Esophagus muscularis mucosa (tissue), 4 donors: Measurements from ENCODE around the gene TMEM94. TPM values are rescaled to one million over a fixed set of nuclear protein-coding genes. Genes with fewer than 3 reads are reported as not detected.
A peak's percentile ranks its signal among the peaks of the same experiment; 100 is the strongest.
"Not testable (repeated sequence)": the region's sequence is repeated elsewhere in the genome, so short reads cannot be mapped to it uniquely, and the experiment has no call there.

Experiments used
- DNase-seq: peaks from one replicate; pipeline ENCODE4 v3.0.0-alpha.2; 2017; ENCODE audit errors: extremely low spot score
- H3K27ac ChIP-seq, 4 donors: fragments of 200-600 bp; sonication (generic); replicated peaks in 1 of 4; 1 replicate in 3 of 4; 2 replicates in 1 of 4; pipeline ENCODE4 v1.5.1; 2016 to 2019; ENCODE audit warnings: mild to moderate bottlenecking in 1 of 4
- H3K27me3 ChIP-seq, 4 donors: fragments of 200-600 bp; sonication (generic); one replicate each; pipeline versions ENCODE4 v1.5.1 to v1.6.0; 2016 to 2019
- H3K36me3 ChIP-seq, 4 donors: fragments of 200-600 bp; sonication (generic); one replicate each; pipeline ENCODE4 v1.5.1; 2016 to 2019
- H3K4me1 ChIP-seq, 4 donors: fragments of 200-600 bp; sonication (generic); one replicate each; pipeline ENCODE4 v1.5.1; 2016 to 2019
- H3K4me3 ChIP-seq, 4 donors: fragments of 200-600 bp; sonication (generic); 1 replicate in 2 of 4; 2 replicates in 2 of 4; pipeline ENCODE4 v1.5.1; 2016 to 2019; ENCODE audit warnings: mild to moderate bottlenecking in 4 of 4, moderate library complexity in 1 of 4
- H3K9me3 ChIP-seq, 4 donors: fragments of 200-600 bp; sonication (generic); 1 replicate in 3 of 4; 2 replicates in 1 of 4; pipeline ENCODE4 v1.5.1; 2016 to 2019
- EP300 ChIP-seq: sonication (generic); formaldehyde crosslinking; IDR thresholded peaks from one replicate; pipeline ENCODE4 v1.6.1; 2017; ENCODE audit warnings: antibody characterized with exemption
- POLR2A ChIP-seq: fragments of 450-650 bp; IDR thresholded peaks from one replicate; pipeline ENCODE4 v1.6.1; 2017; ENCODE audit warnings: antibody characterized with exemption, moderate library complexity, mild to moderate bottlenecking, low read depth
- POLR2AphosphoS5 ChIP-seq, 2 donors: sonication (generic); formaldehyde crosslinking; IDR thresholded peaks; one replicate each; pipeline ENCODE4 v1.6.1; 2017; ENCODE audit warnings: antibody characterized with exemption in 2 of 2
- WGBS: methylation state at CpG from one replicate; pipeline ENCODE4 v1.1.5; 2018; 5-methylcytosine and 5-hydroxymethylcytosine counted together
- intact Hi-C: fragments of 100-400 bp; cut with DNase I; formaldehyde crosslinking; loops from one replicate; pipeline ENCODE4 v1.15.1; 2023
- total RNA-seq, 4 donors: library from RNA; depleted of rRNA; stranded (reverse); fragments of >200 nt; gene quantifications; one replicate each; pipeline versions ENCODE4 v1.1.0 to v1.2.1, GENCODE V29; 2016
- TF ChIP-seq, protein P1 (sequence below), 3 experiments: fragments of 200-600 bp in 2 of 3; fragments of 450-650 bp in 1 of 3; sonication (generic) in 2 of 3; IDR thresholded peaks; one replicate each; pipeline ENCODE4 v1.5.1; 2017 to 2019; ENCODE audit warnings: antibody characterized with exemption in 3 of 3, mild to moderate bottlenecking in 2 of 3, moderate library complexity in 1 of 3

TMEM94 gene
- total RNA-seq, 4 donors from 2014 or later, result 35.3 to 71.4 (median 46.3) TPM

- Histone ChIP-seq H3K27ac (peak overlapping the region; percentile 61 to 78 (median 72)), H3K27me3 (no peaks in the 10 kb centered on the region), H3K4me3 (peak overlapping the region in 2 of 4 donors; percentile 3 to 6), H3K36me3 (peaks cover 0 to 26% (median 22%) of the 10 kb centered on the region in 4 donors), H3K9me3 (no peaks in the 10 kb centered on the region), H3K4me1 (peaks cover 34 to 67% (median 55%) of the 10 kb centered on the region in 4 donors)
- TF ChIP-seq POLR2AphosphoS5 (IDR thresholded peaks at IDR 0.05) (no peak), EP300 (no peak), POLR2A (no peak)
- TF ChIP-seq, protein P1, sequence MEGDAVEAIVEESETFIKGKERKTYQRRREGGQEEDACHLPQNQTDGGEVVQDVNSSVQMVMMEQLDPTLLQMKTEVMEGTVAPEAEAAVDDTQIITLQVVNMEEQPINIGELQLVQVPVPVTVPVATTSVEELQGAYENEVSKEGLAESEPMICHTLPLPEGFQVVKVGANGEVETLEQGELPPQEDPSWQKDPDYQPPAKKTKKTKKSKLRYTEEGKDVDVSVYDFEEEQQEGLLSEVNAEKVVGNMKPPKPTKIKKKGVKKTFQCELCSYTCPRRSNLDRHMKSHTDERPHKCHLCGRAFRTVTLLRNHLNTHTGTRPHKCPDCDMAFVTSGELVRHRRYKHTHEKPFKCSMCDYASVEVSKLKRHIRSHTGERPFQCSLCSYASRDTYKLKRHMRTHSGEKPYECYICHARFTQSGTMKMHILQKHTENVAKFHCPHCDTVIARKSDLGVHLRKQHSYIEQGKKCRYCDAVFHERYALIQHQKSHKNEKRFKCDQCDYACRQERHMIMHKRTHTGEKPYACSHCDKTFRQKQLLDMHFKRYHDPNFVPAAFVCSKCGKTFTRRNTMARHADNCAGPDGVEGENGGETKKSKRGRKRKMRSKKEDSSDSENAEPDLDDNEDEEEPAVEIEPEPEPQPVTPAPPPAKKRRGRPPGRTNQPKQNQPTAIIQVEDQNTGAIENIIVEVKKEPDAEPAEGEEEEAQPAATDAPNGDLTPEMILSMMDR (IDR thresholded peaks at IDR 0.05), result no peak
- intact Hi-C loops, result no loop called here
- 26% methylated on average over 3 of the region's 3 CpGs for WGBS
- no peak for DNase-seq
Observed at GRCh38 chr17:75475851-75476250, 19.4 kb downstream of the TMEM94 start.

GRCh38 chr17:75476271-75476671, 19.8 kb downstream of the TMEM94 start:
- H3K36me3 ChIP-seq, result peaks cover 0 to 29% (median 22%) of the 10 kb centered on the region in 4 donors
- H3K27me3 ChIP-seq, result no peaks in the 10 kb centered on the region
- TF ChIP-seq POLR2A, result no peak
- TF ChIP-seq, protein P1 (IDR thresholded peaks at IDR 0.05), result no peak
- TF ChIP-seq POLR2AphosphoS5 (IDR thresholded peaks at IDR 0.05), result no peak
- TF ChIP-seq EP300, result no peak
- intact Hi-C loops, result no loop called here
- no peak for DNase-seq
- peak overlapping the region; percentile 61 to 78 (median 72) for H3K27ac ChIP-seq
- no peaks in the 10 kb centered on the region for H3K9me3 ChIP-seq
- H3K4me3 ChIP-seq, result peak overlapping the region in 2 of 4 donors; percentile 3 to 6
- peaks cover 38 to 71% (median 57%) of the 10 kb centered on the region in 4 donors for H3K4me1 ChIP-seq
- WGBS, result 33% methylated on average over 8 of the region's 8 CpGs

DNA sequence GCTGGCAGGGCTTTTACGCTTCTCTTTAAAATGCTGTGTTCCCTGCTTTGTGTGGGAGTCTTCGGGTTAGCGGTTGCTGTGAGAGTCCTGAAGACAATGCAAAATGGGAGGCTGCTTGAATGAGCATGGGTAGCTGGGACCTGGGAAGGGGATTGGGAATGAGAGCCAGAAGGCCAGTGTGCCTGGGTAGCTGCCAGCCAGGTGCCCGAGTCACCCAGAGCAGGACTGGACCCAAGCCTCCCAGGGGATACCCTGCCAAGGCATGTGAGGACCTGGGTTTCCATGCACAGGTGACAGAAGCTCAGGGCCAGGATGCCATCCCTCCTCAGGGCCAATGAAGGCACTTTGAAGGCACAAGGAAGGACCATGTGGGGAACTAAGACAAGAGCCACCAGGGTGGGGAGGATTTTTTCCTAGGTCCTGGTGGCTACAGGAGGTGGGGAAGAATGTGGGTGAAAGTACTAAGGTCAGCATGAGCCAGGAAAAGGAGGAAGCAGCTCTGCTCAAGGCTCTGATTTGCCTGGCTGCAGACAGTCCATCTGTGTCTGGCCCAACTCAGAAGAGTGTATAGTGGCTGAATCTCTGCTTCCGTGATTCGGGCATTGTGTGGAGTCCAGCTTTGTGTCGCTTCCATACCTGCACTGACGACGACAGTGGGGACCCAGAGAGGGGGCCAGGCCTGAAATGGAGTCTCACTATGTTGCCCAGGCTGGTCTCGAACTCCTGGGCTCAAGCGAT, 20.5 kb downstream of the TMEM94 start:
- Histone ChIP-seq H3K36me3 (peaks cover 0 to 25% (median 16%) of the 10 kb centered on the region in 4 donors), H3K4me1 (peaks cover 39 to 78% (median 62%) of the 10 kb centered on the region in 4 donors), H3K27ac (peak overlapping the region; percentile 61 to 78 (median 72)), H3K9me3 (no peaks in the 10 kb centered on the region), H3K4me3 (peak overlapping the region in 2 of 4 donors; percentile 3 to 6), H3K27me3 (no peaks in the 10 kb centered on the region)
- TF ChIP-seq, protein P1 (IDR thresholded peaks at IDR 0.05), result no peak
- TF ChIP-seq POLR2AphosphoS5 (IDR thresholded peaks at IDR 0.05), result no peak
- TF ChIP-seq EP300, result no peak
- no peak for TF ChIP-seq POLR2A
- intact Hi-C loops, result no loop called here
- no peak for DNase-seq
- 48% methylated on average over 9 of the region's 11 CpGs for WGBS

GRCh38 chr17:75477490-75477862, 21.0 kb downstream of the TMEM94 start:
- intact Hi-C loops, DNase-seq, H3K27me3 ChIP-seq, H3K4me3 ChIP-seq, H3K9me3 ChIP-seq: not testable (repeated sequence)
- H3K36me3 ChIP-seq, result peaks cover 0 to 19% (median 10%) of the 10 kb centered on the region in 4 donors
- WGBS, result 91% methylated on average over 11 of the region's 11 CpGs
- H3K27ac ChIP-seq, result peak overlapping the region; percentile 61 to 78 (median 72)
- H3K4me1 ChIP-seq, result peaks cover 39 to 81% (median 67%) of the 10 kb centered on the region in 4 donors

GRCh38 chr17:75478508-75478907, 22.1 kb downstream of the TMEM94 start:
- H3K27ac ChIP-seq, result peak overlapping the region in 2 of 4 donors; percentile 24 to 33
- 65% methylated on average over 7 of the region's 7 CpGs for WGBS
- intact Hi-C loops, result no loop called here

More at GRCh38 chr17:75478508-75478907, 22.1 kb downstream of the TMEM94 start:
- Histone ChIP-seq H3K4me1 (peaks cover 44 to 83% (median 75%) of the 10 kb centered on the region in 4 donors), H3K27me3 (no peaks in the 10 kb centered on the region), H3K36me3 (peaks cover 0 to 9% (median 1%) of the 10 kb centered on the region in 4 donors), H3K9me3 (no peaks in the 10 kb centered on the region), H3K4me3 (no peak overlapping the region)
- DNase-seq, result no peak
- TF ChIP-seq POLR2AphosphoS5 (IDR thresholded peaks at IDR 0.05) (no peak), POLR2A (no peak), EP300 (no peak)
- TF ChIP-seq, protein P1 (IDR thresholded peaks at IDR 0.05), result no peak
